EH (cell line): Measurements from ENCODE around the gene MYL5.

Source experiments
- DNase-seq: peaks from one replicate; pipeline ENCODE4 v3.0.0-alpha.2; 2015; ENCODE audit warnings: low read depth

MYL5 gene

GRCh38 chr4:707929-708630 lies 33.7 kb downstream of the MYL5 start:
- DNase-seq = no peak

GRCh38 chr4:708631-708933 lies 34.2 kb downstream of the MYL5 start:
- no peak for DNase-seq

DNA sequence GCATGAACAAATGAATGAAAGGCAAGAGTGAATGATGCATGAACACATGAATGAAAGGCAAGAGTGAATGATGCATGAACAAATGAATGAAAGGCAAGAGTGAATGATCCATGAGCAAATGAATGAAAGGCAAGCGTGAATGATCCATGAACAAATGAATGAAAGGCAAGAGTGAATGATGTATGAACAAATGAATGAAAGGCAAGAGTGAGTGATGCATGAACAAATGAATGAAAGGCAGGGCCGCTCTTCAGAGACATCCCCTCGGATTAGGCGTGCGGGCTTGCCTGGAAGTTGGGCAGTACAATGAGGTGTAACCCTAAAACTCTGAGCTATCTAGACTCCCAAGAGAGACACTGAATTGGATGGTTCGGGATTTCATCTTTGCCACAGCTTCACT lies 35.0 kb downstream of the MYL5 start:
- no peak for DNase-seq

DNA sequence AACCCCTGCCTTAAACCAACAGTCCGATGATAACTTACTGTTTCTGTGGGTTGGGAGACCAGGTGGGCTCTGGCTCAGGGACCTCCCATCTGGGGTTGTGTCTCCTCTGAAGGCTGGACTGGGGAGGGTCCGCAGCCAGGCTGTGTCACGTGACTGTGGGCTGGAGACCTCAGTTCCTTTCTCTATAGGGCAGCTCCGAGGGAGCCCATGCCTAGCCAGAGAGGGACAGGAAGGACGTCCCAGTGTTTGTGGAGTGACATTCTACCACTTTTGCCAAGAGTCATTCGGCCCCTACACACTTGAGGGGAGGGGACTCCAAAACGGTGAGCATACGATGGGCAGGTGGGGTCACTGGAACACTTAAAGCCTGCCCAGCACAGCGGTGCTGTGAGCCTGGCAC lies 35.8 kb downstream of the MYL5 start:
- DNase-seq = no peak

DNA sequence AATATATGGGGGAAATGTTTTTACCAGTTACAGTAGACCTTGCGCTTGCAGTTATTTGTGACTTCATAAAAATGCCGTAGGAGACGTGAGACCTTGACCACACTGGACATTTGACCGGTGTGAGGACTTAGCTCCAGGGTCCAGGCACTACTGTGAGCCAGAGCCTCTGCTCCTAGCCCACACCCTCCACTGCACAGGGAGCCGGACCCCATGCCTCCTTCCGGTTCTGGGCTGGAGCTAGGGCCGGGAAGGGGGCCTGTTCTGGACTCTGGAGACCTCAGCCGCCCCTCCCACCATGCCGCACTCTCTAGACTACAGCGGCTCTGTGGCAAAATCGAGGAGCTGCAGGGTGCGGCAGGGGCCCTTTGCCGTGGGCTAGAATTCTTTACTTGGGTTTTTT lies 36.6 kb downstream of the MYL5 start:
- DNase-seq = no peak

DNA sequence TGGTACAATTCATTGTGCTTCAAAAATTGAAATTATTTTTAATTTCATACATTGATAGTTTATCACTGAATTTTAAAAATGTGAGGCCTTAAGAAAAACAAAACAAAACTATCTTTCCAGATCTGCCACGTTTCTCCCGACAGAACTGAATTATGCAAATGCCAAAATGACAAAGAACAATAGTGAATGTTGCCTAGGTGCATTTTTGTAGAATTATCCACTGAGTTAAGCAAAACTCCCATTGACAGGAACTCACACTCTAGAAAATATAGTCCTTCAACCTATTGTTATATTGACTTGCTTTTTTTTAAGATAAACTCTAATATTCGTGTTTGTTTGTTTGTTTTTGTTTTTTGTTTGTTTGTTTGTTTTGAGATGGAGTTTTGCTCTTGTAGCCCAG lies 37.8 kb downstream of the MYL5 start:
- no peak for DNase-seq

GRCh38 chr4:712916-713632 lies 38.7 kb downstream of the MYL5 start:
- no peak for DNase-seq

GRCh38 chr4:714087-714486 lies 39.7 kb downstream of the MYL5 start:
- no peak for DNase-seq

DNA sequence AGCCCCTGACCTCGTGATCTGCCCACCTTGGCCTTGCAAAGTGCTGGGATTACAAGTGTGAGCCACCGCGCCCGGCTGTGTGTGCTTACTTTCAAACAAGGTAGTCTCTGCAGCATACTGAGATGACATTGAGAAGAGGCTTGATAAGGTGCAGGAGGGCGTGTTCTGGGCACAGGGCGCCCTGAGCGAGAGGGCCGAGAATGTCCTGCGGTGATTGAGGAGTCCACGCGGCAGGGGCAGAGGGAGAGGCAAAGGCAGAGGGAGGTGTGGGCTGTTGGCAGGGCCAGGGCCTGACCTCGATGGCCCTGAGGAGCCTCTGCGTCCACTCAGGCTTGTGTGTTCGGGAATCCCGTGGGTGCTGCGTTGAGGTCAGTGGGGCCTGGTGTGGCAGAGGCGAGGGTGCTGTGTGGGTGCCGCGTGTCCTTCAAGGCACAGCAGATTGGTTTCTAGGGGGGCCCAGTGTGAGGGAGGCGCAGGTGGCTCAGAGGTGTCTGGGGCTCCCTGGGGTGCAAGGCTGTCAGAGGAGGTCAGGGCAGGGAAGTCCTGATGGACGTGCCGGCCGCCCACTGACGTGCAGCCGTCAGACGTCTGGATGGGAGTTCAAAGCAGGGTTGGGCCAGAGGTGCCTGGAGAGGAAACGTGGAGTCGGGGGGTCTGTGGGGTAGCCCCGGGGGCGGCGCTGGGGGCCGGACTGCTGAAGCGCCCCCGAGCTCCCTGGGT lies 43.4 kb downstream of the MYL5 start:
- DNase-seq = no peak

DNA sequence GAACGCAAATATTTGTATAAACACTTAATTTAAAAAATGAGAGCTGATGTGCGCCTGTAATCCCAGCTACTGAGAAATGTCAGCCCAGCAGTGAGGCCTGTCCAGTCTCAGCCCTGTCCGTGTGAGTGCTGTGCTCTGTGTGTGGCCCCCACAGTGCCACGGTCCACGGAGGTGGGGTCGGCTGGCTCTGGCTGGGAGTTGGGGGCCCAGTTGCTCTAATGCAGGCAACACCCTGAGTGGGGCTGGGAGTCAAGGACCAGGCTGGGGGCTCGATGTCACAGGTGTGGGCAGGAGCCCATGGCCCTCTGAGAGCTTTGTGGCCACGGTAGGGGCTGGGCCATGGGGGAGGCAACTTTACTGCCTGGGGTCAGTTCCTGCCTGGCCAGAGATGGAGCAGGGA lies 44.1 kb downstream of the MYL5 start:
- no peak for DNase-seq

DNA sequence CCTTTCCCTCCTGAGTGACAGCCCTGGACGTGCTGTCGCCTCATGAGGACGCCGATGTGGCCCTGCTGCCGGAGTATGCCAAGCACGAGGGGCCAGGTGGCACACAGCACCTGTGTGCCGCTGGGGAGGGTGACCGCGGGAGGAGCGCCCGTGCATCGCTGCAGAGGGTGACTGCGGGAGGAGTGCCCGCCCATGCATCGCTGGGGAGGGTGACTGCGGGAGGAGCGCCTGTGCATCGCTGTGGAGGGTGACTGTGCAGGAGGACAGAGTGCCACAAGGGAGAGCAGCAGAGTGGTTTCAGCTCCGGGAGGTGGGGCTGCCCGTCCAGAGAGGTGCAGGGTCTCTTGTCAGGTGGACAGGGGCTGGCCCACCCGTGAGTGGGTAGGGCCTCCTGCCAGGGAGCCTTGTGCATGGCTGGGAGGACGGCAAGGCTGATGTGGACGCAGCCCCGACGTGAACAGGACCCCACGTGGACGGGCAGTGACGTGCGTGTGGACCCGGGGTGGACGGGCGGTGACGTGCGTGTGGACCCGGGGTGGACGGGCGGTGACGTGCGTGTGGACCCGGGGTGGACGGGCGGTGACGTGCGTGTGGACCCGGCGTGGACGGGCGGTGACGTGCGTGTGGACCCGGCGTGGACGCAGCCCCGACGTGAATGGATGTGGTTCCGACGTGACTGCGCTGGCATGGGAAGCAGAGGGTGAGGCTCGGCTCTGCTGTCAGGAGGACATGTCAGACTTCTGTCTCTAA lies 45.9 kb downstream of the MYL5 start:
- DNase-seq = no peak

DNA sequence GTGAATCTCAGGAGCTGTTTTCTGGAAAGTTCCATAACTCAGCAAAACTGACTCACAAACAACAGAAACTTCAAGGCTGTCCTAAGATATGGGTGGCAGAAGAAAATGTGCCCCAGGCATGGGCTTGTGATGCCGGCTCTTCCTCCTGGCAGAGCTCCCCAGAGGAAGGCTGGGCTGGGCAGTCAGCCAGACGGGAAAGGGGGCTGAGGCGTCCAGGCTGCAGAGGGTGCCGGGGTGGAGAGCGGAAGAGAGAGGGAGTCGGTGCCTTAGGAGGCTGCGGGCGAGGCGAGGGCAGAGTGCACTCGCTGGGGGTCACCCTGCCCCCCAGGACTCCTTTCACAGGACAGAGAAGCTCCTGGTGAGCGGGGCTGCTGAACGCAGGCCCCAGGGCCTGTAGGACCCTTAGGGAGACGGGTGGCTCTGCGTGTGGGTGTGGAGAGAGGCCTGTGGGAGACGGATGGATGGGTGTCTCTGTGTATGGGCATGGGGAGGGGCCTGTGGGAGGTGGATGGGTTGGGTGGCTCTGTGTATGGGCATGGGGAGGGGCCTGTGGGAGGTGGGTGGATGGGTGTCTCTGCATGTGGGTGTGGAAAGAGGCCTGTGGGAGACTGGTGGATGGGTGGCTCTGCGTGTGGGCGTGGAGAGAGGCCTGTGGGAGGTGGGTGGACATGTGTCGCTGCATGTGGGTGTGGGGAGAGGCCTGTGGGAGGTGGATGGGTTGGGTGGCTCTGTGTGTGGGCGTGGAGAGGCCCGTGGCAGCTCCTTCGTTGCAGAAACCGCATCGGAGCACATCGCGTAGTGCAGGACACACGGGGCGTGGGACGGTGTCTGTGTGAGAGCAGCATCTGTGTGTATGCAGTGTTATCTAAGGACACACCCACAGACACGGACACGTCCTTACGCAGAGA lies 47.2 kb downstream of the MYL5 start:
- peak; percentile 46 for DNase-seq

- no peak for DNase-seq
Observed at GRCh38 chr4:722169-722725, 47.9 kb downstream of the MYL5 start.

DNA sequence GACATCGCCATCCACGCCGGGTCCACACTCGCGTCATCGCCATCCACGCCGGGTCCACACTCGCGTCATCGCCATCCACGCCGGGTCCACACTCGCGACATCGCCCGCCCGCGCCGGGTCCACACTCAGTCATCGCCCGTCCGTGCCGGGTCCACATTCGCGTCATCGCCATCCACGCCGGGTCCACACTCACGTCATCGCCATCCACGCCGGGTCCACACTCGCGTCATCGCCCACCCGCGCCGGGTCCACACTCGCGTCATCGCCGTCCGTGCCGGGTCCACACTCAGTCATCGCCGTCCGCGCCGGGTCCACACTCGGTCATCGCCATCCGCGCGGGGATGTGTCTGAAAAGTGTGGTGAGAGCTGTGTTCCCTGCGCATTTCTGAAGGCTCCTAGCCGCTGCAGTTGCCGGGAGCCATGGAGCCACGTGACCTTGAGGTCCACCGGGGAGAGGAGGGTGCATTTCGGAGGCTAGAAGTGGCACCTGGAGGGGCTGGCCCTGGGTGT lies 48.6 kb downstream of the MYL5 start:
- DNase-seq = no peak

DNA sequence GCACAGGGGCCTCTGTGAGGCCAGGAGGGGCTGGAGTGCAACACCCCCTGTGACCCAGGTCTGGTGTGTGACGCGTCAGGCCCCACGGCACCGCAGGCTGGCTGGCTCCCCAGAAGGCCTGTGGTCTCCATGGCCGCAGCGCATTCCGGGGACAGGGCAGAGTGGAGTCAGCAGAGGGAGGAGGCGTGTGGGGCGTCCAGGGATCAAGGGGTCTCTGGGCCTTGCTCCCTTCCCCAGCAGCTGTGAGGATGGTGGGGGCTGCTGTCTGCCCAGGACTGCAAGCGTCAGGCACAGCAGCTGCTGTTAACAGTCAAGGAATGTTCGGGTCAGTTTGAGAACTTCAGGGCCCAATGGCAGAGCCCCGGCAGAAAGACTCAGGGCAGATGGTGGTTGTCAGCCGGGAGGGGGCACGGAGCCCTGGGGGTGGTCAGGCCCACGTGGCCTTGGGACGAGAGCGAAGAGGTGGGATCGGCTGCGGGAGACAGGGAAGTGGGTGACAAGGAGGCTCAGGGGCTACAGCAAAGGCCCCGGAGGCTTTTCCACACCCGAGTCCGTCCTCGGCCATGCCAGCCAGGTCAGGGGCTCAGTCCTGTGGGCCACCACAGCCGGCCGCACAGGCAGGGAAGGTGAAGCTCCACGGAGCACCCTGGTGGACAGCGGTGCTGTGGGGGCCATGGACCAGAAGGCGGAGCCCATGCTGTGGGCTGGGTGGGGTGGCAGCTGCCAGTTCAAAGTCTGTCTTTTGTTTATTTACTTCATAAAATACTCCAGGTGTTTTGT lies 49.6 kb downstream of the MYL5 start:
- no peak for DNase-seq

GRCh38 chr4:725391-726234 lies 51.3 kb downstream of the MYL5 start:
- DNase-seq = no peak

- DNase-seq = peak; percentile 83
Observed at GRCh38 chr4:726235-726787, 52.0 kb downstream of the MYL5 start.

DNA sequence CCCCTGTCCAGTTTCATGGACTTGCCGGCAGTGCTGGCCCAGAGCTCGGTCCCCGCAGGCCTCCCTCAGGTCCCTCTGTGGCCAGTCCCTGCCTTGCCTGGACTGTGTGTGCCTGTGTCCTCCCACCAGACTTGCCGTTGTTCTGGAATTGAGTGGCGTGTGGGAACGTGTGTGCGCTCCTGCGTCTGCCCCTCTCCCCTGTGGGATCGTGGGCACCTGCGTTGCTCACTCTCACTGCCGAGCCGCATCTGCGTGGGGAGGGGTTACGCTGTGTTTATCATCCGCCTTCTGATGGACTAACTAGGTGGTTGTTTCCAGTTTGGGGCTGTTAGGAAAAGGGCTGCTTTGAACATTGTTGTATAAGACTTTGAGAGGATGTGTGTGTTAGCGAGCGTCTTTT lies 52.5 kb downstream of the MYL5 start:
- no peak for DNase-seq

DNA sequence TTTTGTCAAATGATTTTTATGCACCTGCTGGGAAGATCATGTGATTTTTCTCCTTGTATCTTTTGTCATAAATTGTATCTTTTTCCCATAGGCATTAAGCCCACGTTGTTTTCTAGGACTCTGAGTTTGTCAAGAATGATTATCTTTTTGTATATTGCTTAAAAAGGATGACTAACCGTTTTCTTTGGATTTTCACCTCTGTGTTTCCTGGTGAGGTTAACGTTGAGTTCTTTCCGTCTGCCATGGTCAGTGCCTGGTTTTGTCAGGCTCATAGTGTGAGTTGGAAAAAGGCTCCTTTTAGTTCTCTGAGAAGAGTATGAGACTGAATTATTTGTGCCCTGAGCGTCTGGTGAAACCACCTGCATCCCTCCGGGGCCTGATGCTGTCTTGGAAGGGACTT lies 53.2 kb downstream of the MYL5 start:
- DNase-seq = no peak
